Activated CD8-positive, alpha-beta memory T cell treated with anti-CD3 and anti-CD28 coated beads, Interleukin-2, amount 50 U/mL, for 24 hours (primary cell): ENCODE data around the gene OR52A5.

Experiments used
- DNase-seq: peaks from one replicate; pipeline ENCODE4 v3.0.0-alpha.2; 2020; ENCODE audit errors: extremely low read depth

OR52A5 gene

DNA sequence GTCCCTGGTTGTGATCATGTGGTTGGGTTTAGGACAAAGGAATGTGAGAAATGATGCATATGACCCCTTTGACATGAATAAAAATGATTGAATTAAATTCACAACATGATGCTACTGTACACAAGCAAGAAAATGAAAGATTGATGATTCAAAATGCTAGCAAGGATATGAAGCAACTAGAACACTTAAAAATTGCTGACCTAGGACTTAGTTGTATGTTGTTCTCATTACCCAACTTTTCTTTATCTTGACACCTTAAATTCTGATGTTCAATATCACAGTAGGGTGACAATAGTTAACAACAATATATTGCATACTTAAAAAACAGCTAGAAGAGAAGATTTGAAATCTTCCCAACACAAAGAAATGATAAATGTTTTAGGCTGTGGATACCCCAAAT lies 20.6 kb downstream of the OR52A5 start:
- DNase-seq: no peak

DNA sequence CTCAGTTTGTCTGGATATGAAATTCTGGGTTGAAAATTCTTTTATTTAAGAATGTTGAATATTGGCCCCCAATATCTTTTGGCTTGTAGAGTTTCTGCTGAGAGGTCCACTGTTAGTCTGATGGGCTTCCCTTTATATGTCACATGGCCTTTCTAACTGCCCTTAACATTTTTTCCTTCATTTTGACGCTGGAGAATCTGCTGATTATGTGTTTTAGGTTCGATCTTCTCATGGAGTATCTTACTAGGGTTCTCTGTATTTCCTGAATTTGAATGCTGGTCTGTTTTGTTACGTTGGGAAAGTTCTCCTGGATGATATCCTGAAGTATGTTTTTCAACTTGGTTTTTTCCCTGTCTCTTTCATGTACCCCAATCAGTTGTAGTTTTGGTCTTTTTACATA lies 22.8 kb downstream of the OR52A5 start:
- DNase-seq: no peak

DNA sequence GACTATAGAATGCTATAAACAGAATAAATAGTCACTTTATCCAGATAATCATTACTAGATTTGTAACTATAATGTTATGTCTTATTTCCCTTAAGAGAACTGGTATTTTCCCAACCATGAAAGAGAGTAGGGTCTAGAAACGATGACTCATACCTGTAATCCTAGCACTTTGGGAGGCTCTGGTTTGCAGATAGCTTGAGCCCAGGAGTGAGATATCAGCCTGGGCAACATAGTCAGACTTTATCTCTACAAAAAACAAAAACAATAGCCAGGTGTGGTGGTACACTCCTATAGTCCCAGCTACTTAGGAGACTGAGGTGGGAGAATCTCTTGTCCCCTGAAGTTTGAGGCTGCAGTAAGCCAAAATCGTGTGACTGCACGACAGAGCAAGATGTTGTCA lies 30.9 kb downstream of the OR52A5 start:
- no peak for DNase-seq

DNA sequence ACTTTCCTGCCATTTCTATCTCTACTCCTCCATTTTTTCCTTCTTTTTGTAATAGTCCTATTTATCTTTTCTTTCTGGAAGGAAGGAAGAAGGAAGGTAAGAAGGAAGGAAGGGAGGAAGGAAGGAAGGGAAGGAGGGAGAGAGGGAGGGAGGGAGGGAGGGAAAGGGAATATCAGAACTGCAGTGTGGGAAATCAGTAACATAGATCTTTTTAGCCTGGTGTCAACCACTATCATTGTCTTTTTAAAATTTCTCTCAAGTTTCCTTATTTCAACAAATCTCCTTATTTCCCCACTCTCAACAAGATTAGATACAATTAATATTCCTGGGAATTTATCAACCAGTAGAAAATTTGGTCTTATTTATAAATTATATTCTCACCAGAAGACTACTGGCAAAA lies 35.1 kb downstream of the OR52A5 start:
- no peak for DNase-seq

DNA sequence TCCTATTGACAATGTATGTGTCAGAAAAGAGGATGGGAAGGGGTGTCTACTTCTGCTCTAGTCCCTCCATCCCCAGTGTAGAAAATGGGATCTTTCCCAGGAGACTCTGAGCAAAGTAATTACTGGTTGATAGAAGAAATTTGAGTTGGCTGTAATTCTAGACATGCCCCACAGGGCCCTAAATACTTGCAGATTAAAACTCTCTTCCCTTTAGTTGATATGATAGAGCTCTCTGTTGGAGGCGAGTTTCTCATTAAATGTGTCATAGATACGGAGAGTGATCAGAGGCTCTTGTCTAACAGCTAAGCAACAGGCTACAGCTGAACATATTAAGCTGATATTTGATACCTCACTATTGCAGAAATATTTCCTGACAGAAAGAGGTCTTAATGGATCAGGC lies 35.9 kb downstream of the OR52A5 start:
- no peak for DNase-seq

DNA sequence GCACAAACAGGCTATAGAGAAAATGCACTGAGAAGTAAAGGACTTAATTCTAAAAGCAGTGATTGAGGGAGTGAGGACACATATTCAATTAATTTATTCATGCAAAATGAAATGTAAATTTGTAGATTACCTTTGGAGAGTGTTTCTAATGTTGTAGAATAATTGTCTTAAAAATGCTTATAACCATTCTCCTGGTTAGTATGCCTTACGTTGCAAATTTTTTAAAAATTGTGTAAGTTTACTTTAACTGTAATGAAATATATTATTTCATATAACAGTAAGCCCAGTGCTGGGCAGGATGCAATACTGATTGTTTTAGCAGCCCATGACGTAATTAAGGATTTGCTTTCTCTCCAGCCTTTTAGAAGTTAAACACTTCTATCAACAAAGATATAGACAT lies 42.1 kb downstream of the OR52A5 start:
- DNase-seq: no peak

DNA sequence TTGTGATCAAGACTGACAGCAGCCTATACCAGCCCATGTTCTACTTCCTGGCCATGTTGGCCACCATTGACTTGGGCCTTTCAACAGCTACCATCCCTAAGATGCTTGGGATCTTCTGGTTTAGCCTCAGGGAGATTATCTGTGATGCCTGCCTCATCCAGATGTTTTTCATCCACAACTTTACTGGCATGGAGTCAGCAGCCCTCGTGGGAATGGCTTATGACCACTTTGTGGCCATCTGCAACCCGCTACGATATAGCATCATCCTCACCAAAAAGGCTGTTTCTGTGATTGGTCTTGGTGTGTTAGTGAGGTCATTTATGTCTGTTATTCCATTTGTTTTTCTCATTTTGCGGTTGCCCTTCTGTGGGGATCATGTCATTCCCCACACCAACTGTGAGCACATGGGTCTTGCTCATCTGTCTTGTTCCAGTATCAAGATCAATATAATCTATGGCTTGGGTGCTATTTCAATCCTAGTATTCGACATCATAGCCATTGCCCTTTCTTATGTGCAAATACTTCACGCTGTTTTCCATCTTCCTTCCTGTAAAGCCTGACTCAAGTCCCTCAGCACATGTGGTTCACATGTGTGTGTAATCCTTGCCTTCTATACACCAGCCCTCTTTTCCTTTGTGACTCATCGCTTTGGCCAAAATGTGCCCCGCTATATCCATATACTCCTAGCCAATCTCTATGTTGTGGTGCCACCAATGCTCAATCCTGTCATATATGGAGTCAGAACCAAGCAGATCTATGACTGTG lies 45.2 kb downstream of the OR52A5 start:
- no peak for DNase-seq

DNA sequence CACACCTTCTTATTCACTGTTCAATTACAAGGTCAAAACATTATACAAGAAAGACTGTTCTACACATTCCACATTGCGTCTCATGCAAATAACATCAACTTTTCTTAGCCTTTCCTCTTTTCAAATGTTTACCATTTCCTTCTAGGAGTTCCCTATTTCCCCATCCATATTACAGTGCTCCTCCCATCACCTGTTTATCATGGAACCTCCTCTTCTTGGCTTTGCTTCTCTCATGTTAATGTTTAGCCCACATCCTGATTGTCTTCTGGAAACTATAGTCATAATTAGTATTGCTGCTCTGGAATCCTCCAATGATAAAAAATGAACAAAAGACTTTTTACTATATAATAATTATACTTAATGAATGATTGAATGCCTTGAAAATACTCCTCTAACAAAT lies 47.5 kb downstream of the OR52A5 start:
- no peak for DNase-seq

DNA sequence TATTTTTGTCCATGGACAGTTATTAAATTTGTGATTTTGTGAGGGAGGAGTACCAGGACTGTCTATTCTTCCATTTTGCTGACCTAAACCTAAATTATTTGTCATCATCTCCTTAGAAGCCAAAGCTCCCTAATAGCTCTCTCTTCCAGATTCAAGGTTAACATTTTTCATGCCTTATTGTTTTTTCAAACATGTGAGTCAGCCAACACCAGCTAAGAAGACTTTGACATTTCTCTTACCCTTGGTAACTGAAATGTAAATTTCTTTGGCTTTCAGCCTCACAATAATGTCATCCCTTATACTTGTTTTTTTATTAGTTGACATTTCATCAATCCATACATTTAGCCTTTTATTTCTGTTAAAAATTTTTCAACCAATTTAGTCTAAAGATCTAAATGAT lies 49.6 kb downstream of the OR52A5 start:
- no peak for DNase-seq

DNA sequence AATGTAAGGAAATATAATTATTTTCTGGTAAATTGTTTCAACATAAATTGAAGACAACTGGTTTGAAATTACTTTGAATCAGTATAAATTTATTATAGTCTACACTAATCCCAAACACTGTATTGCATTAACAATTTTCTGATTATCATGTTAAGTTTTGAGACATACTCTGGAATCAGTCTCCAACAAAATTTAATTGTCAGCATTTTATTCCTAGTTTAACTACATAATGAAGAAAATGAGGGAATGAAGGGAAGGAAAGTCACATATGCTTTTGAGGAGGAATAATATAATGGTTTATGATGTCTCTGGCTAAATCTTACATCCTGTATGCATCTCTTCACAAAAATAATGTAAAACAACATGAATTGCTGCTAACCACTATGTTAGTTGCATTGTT lies 54.6 kb downstream of the OR52A5 start:
- DNase-seq: no peak

DNA sequence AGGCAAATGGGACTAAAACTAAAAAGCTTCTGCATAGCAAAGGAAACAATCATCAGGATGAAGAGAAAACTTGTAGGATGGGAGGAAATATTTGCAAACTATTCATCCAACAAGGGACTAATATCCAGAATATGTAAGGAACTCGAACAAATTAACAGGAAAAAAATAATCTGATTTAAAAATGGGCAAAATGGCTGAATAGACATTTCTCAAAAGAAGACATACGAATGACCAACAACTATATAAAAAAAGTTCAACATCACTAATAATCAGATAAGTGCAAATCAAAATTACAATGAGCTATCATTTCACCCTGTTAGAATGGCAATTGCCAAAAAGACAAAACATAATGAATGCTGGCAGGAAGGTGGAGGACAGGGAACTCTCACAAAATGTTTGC lies 56.8 kb downstream of the OR52A5 start:
- no peak for DNase-seq
